Fibroblast of the aortic adventitia (primary cell): ENCODE results near the gene SLC35E4. TPM values are rescaled to one million over a fixed set of nuclear protein-coding genes. Genes with fewer than 3 reads are reported as not detected.
A peak's percentile ranks its signal among the peaks of the same experiment; 100 is the strongest.
"Not testable (repeated sequence)": the region's sequence is repeated elsewhere in the genome, so short reads cannot be mapped to it uniquely, and the experiment has no call there.

Source experiments
- DNase-seq: peaks from one replicate; pipeline ENCODE4 v3.0.0-alpha.2; 2010; ENCODE audit warnings: low read depth
- H3K4me3 ChIP-seq: 2 replicates; pipeline ENCODE4 v1.5.1; 2011; ENCODE audit warnings: low read depth, mild to moderate bottlenecking, control low read depth, low read length, moderate library complexity
- CTCF ChIP-seq: IDR thresholded peaks from 2 replicates; pipeline ENCODE4 v1.5.1; 2011; ENCODE audit warnings: mild to moderate bottlenecking, low read length, control low read depth, inconsistent platforms; ENCODE audit not compliant: insufficient read depth
- total RNA-seq: library from RNA; depleted of rRNA; stranded (reverse); fragments of >200 nt; gene quantifications from 2 replicates; pipeline ENCODE4 v1.2.3, GENCODE V29; 2012; ENCODE audit warnings: low replicate concordance

The SLC35E4 gene
- total RNA-seq, 1 donor = 19.7 TPM

GRCh38 chr22:30674482-30674881, 38.9 kb downstream of the SLC35E4 start:
- no peak for DNase-seq
- TF ChIP-seq CTCF = no peak
- no peak overlapping the region for H3K4me3 ChIP-seq

GRCh38 chr22:30675436-30675835, 39.9 kb downstream of the SLC35E4 start:
- DNase-seq = no peak
- H3K4me3 ChIP-seq = no peak overlapping the region
- TF ChIP-seq CTCF = no peak

DNA sequence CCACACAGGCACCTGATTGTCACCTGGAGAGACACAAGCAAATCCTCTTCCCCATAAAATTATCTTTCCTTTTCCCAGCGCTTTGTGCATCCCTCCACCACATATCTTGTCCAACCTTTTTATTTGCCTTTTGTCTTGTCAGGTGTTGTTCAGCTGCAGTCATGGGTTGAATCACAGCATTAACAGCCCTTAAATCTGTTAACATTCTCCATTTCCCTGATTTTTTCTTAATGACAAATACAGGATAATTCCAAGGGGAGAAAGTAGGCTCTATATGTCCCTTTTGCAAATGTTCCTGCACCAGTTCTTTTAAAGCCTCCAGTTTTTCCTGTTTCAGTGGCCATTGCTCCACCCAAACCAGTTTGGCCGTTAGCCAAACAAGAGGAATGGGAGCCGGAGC, 41.0 kb downstream of the SLC35E4 start:
- DNase-seq, H3K4me3 ChIP-seq: not testable (repeated sequence)

GRCh38 chr22:30679895-30680690, 44.5 kb downstream of the SLC35E4 start:
- H3K4me3 ChIP-seq, DNase-seq: not testable (repeated sequence)

DNA sequence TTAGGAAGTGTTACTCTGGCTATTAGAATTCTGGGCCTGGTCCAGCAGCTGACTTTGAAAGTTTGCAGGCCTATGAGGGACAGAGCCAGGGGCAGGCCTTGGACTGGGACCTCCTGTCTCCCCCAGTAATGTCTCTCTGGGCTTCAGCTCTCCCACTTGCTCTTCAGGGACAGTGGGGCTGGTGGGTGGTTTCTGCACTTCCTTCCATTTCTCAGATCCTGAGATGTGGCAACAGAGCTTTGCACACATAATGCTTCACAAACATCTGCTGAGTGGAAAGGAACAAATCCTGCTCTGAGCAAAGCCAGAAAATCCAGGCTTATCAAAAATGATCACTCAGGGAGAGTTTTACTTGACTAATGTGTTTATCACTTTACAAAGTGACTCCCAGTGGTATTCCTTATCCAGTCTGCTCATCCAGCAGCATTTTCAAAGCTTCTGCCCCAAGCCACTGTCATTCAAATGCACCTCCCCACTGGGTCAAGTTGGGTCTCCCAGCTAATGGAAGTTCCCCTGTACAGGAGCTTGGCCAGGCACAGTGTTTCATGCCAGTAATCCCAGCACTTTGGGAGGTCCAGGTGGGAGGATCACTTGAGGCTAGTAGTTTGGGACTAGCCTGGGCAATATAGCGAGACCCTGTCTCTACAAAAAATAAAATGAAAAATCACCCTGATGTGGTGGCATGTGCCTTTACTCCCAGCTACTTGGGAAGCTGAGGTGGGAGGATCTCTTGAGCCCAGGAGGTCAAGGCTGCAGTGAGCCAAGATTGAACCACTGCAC, 45.6 kb downstream of the SLC35E4 start:
- TF ChIP-seq CTCF = no peak
- peak; percentile 17 for DNase-seq
- H3K4me3 ChIP-seq = no peak overlapping the region

- H3K4me3 ChIP-seq = no peak overlapping the region
- DNase-seq = no peak
- TF ChIP-seq CTCF = no peak
These were observed 46.2 kb downstream of the SLC35E4 start for GRCh38 chr22:30681831-30682230.

GRCh38 chr22:30685178-30685577, 49.6 kb downstream of the SLC35E4 start:
- no peak overlapping the region for H3K4me3 ChIP-seq
- no peak for TF ChIP-seq CTCF
- no peak for DNase-seq

DNA sequence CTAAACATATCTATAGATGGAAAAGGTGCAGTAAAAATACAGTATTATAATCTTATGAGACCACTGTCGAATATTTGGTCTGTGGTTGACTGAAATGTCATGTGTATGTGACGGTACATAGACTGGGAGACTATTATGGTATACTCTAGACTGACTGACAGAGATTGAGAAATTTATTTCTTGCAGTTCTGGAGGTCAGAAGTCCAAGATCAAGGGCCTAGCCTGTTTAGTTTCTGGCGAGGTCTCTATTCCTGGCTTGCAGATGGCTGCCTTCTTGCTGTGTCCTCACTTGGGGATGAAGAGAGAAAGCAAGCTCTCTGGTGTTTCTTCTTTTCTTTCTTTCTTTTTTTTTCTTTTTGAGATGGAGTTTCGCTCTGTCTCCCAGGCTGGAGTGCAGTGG, 51.8 kb downstream of the SLC35E4 start:
- no peak overlapping the region for H3K4me3 ChIP-seq
- no peak for TF ChIP-seq CTCF

More for the DNA sequence above, 51.8 kb downstream of the SLC35E4 start:
- no peak for DNase-seq
